Vagina (tissue), 2 donors: ENCODE results near the gene ADGRG3. TPM values are rescaled to one million over a fixed set of nuclear protein-coding genes. Genes with fewer than 3 reads are reported as not detected.
"Not testable (repeated sequence)": the region's sequence is repeated elsewhere in the genome, so short reads cannot be mapped to it uniquely, and the experiment has no call there.

Experiments used
- DNase-seq, 2 donors: peaks; one replicate each; pipeline ENCODE4 v3.0.0-alpha.2; 2017; ENCODE audit errors: extremely low spot score in 2 of 2
- H3K27ac ChIP-seq: fragments of 200-600 bp; sonication (generic); one replicate; pipeline ENCODE4 v1.5.1; 2019
- H3K27me3 ChIP-seq: fragments of 200-600 bp; sonication (generic); one replicate; pipeline ENCODE4 v1.5.1; 2019
- H3K36me3 ChIP-seq, 2 donors: fragments of 200-600 bp; sonication (generic); one replicate each; pipeline ENCODE4 v1.5.1; 2017 to 2019
- H3K4me1 ChIP-seq: fragments of 200-600 bp; sonication (generic); one replicate; pipeline ENCODE4 v1.5.1; 2019
- H3K4me3 ChIP-seq, 2 donors: fragments of 200-600 bp; sonication (generic); 1 replicate in 1 of 2; 2 replicates in 1 of 2; pipeline ENCODE4 v1.5.1; 2016 to 2019
- H3K9me3 ChIP-seq: fragments of 200-600 bp; sonication (generic); one replicate; pipeline ENCODE4 v1.5.1; 2019
- POLR2A ChIP-seq, 2 donors: fragments of 450-650 bp; IDR thresholded peaks; one replicate each; pipeline ENCODE4 v1.6.1; 2017; ENCODE audit warnings: antibody characterized with exemption in 2 of 2, mild to moderate bottlenecking in 2 of 2, moderate library complexity in 2 of 2
- POLR2AphosphoS5 ChIP-seq, 2 donors: sonication (generic); formaldehyde crosslinking; IDR thresholded peaks; one replicate each; pipeline ENCODE4 v1.9.0; 2017; ENCODE audit warnings: antibody characterized with exemption in 2 of 2, mild to moderate bottlenecking in 2 of 2, low read depth in 1 of 2; ENCODE audit not compliant: insufficient read depth in 1 of 2
- intact Hi-C: fragments of 100-400 bp; cut with DNase I; formaldehyde crosslinking; loops from one replicate; pipeline ENCODE4 v1.15.1; 2023
- total RNA-seq: library from RNA; depleted of rRNA; stranded (reverse); fragments of >200 nt; gene quantifications from one replicate; pipeline ENCODE4 v1.2.3, GENCODE V29; 2016
- TF ChIP-seq, protein P1 (sequence below), 3 experiments: fragments of 450-650 bp in 2 of 3; fragments of 200-600 bp in 1 of 3; sonication (generic) in 1 of 3; IDR thresholded peaks; one replicate each; pipeline ENCODE4 v1.5.1; 2017 to 2019; ENCODE audit warnings: antibody characterized with exemption in 3 of 3, mild to moderate bottlenecking in 2 of 3, moderate library complexity in 2 of 3

Gene ADGRG3
- total RNA-seq, 1 donor from 2014 or later = 10.3 TPM

- TF ChIP-seq, protein P1, sequence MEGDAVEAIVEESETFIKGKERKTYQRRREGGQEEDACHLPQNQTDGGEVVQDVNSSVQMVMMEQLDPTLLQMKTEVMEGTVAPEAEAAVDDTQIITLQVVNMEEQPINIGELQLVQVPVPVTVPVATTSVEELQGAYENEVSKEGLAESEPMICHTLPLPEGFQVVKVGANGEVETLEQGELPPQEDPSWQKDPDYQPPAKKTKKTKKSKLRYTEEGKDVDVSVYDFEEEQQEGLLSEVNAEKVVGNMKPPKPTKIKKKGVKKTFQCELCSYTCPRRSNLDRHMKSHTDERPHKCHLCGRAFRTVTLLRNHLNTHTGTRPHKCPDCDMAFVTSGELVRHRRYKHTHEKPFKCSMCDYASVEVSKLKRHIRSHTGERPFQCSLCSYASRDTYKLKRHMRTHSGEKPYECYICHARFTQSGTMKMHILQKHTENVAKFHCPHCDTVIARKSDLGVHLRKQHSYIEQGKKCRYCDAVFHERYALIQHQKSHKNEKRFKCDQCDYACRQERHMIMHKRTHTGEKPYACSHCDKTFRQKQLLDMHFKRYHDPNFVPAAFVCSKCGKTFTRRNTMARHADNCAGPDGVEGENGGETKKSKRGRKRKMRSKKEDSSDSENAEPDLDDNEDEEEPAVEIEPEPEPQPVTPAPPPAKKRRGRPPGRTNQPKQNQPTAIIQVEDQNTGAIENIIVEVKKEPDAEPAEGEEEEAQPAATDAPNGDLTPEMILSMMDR (IDR thresholded peaks at IDR 0.05) = no peak
- no peak for TF ChIP-seq POLR2AphosphoS5 (IDR thresholded peaks at IDR 0.05; ENCODE audit: insufficient read depth in 1 of 2, low read depth in 1 of 2)
- no peak for TF ChIP-seq POLR2A (IDR thresholded peaks at IDR 0.05)
- Histone ChIP-seq H3K27ac (no peak overlapping the region), H3K4me3 (no peak overlapping the region), H3K36me3 (no peaks in the 10 kb centered on the region), H3K9me3 (no peaks in the 10 kb centered on the region), H3K27me3 (no peaks in the 10 kb centered on the region), H3K4me1 (no peaks in the 10 kb centered on the region)
- intact Hi-C loops = no loop called here
- no peak for DNase-seq
These were observed 60.5 kb downstream of the ADGRG3 start for GRCh38 chr16:57728336-57729181.

GRCh38 chr16:57729182-57729484 lies 61.0 kb downstream of the ADGRG3 start:
- no peak for DNase-seq
- TF ChIP-seq POLR2A (IDR thresholded peaks at IDR 0.05) = no peak
- TF ChIP-seq POLR2AphosphoS5 (IDR thresholded peaks at IDR 0.05; ENCODE audit: insufficient read depth in 1 of 2, low read depth in 1 of 2) = no peak
- TF ChIP-seq, protein P1 (IDR thresholded peaks at IDR 0.05) = no peak
- Histone ChIP-seq H3K27ac (no peak overlapping the region), H3K4me1 (peaks cover under 1% of the 10 kb centered on the region), H3K36me3 (no peaks in the 10 kb centered on the region), H3K4me3 (no peak overlapping the region), H3K27me3 (no peaks in the 10 kb centered on the region), H3K9me3 (no peaks in the 10 kb centered on the region)
- intact Hi-C loops = no loop called here

- not testable (repeated sequence) for H3K9me3 ChIP-seq, H3K27me3 ChIP-seq, DNase-seq, H3K36me3 ChIP-seq, H3K4me3 ChIP-seq, H3K4me1 ChIP-seq, H3K27ac ChIP-seq
- intact Hi-C loops = loop anchor here (10.0 kb wide), 1 partner anchor 395 kb away; the partner anchor contains the start of gene CFAP20
These were observed 61.7 kb downstream of the ADGRG3 start for GRCh38 chr16:57729852-57730251.

- Histone ChIP-seq H3K9me3 (no peaks in the 10 kb centered on the region), H3K36me3 (no peaks in the 10 kb centered on the region), H3K27me3 (no peaks in the 10 kb centered on the region), H3K27ac (no peak overlapping the region), H3K4me3 (no peak overlapping the region), H3K4me1 (peaks cover 11% of the 10 kb centered on the region)
- no peak for TF ChIP-seq POLR2A (IDR thresholded peaks at IDR 0.05)
- TF ChIP-seq POLR2AphosphoS5 (IDR thresholded peaks at IDR 0.05; ENCODE audit: insufficient read depth in 1 of 2, low read depth in 1 of 2) = no peak
- TF ChIP-seq, protein P1 (IDR thresholded peaks at IDR 0.05) = no peak
- DNase-seq = no peak
- intact Hi-C loops = loop anchor here (10.0 kb wide), 1 partner anchor 394 kb away; the partner anchor contains the start of gene CFAP20
These were observed 62.9 kb downstream of the ADGRG3 start for GRCh38 chr16:57730771-57731730.

DNA sequence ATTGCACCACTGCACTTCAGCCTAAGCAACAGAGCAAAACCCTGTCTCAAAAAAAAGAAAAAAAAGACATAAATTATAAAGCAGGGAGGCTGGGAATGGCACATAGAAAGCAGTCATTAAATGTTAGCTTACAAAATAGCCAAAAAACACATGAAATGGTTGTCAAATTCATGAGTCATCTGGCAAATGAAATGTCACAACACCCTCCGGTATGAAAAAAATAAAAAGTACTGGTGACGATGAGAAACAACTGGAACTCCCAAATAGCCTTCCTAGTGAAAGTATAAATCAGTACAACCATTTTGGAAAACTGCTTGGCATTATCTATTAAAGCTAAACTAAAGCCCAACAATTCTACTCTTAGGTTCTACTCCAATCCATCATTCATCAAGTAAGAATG lies 63.9 kb downstream of the ADGRG3 start:
- Histone ChIP-seq H3K36me3 (no peaks in the 10 kb centered on the region), H3K4me3 (no peak overlapping the region), H3K27ac (no peak overlapping the region), H3K4me1 (peaks cover 21% of the 10 kb centered on the region), H3K9me3 (no peaks in the 10 kb centered on the region), H3K27me3 (no peaks in the 10 kb centered on the region)
- no peak for DNase-seq
- intact Hi-C loops = loop anchor here (10.0 kb wide), 1 partner anchor 393 kb away; the partner anchor contains the start of gene CFAP20
- TF ChIP-seq, protein P1 (IDR thresholded peaks at IDR 0.05) = no peak
- no peak for TF ChIP-seq POLR2AphosphoS5 (IDR thresholded peaks at IDR 0.05; ENCODE audit: insufficient read depth in 1 of 2, low read depth in 1 of 2)
- no peak for TF ChIP-seq POLR2A (IDR thresholded peaks at IDR 0.05)
